Measurements from ENCODE around the gene NUP133. TPM values are rescaled to one million over a fixed set of nuclear protein-coding genes. Genes with fewer than 3 reads are reported as not detected.
"Not testable (repeated sequence)": the region's sequence is repeated elsewhere in the genome, so short reads cannot be mapped to it uniquely, and the experiment has no call there.

The NUP133 gene
- total RNA-seq, 2 experiments from 2014 or later = 42.9 to 47.8 TPM

DNA sequence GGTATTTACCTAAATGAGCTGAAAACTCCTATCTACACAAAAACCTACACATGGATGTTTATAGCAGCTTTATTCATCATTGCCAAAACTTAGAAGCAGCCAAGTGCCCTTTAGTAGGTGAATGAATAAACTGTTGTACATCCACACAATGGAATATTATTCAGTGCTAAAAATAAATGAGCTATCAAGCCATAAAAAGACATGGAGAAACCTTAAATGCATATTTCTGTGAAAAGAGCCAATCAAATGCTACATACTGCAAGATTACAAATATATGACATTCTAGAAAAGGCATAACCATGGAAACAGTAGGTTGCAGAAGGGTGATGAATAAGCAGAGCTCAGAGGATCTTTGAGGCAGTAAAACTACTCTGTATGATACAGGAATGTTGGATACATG, 27.1 kb upstream of the NUP133 start:
- no peak overlapping the region for H3K27ac Mint-ChIP-seq
- no peak for DNase-seq
- no peaks in the 10 kb centered on the region for H3K27me3 Mint-ChIP-seq
- no peaks in the 10 kb centered on the region for H3K9me3 Mint-ChIP-seq
- no peak for ATAC-seq (ENCODE audit: low read depth)
- POLR2A ChIA-PET = no interaction called here
- H3K36me3 Mint-ChIP-seq = peaks cover 36% of the 10 kb centered on the region
- H3K4me3 Mint-ChIP-seq = no peak overlapping the region
- peaks cover 9% of the 10 kb centered on the region for H3K4me1 Mint-ChIP-seq

DNA sequence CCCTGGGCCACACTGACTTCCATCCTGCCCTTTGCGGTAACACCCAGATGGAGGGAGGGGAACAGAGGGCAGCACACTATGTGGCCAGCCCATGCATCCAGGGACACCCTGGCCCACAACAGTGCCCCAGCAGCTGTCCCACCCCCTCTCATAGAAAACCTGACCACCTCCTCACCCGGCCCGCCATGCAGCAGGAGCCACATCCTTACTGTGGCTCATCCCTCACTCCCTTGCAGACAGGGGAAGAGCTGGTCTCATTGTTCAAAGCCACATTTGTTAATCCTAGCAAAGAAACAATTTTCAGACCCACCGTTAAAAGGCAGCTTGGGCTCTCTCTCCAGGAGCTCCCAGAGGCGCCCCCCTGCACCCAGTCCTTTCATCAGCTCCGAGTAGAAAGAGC, 23.2 kb upstream of the NUP133 start:
- Mint-ChIP-seq H3K36me3 (peaks cover 27% of the 10 kb centered on the region), H3K27me3 (no peaks in the 10 kb centered on the region), H3K4me1 (peaks cover 2% of the 10 kb centered on the region), H3K27ac (no peak overlapping the region), H3K9me3 (no peaks in the 10 kb centered on the region), H3K4me3 (no peak overlapping the region)
- ATAC-seq (ENCODE audit: low read depth) = no peak
- POLR2A ChIA-PET = interaction anchor here (0.6 to 0.8 kb wide), 2 partner anchors 14 to 78 kb away, joined by 3 to 4 read pairs; no protein-coding TSS in a partner anchor
- no peak for DNase-seq

DNA sequence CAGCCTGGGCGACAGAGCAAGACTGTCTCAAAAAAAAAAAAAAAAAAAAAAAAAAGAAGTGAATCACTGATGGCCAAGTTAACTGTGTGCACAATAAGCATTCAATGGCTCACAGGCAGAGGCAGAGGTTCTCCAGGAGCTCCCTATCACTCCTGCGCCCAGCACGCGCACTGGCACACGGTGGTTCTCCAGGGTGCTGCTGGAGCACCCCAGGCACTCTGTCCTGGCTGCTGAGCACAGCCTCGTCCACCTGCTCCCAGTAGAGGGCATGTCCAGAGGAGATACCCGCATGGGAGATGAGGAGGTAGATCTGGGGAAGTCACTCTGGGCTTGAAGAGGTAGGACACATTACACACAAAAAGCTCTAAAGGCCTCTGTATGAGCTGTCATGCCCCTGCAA, 21.5 kb upstream of the NUP133 start:
- POLR2A ChIA-PET = interaction anchor here (0.9 to 1.2 kb wide), 3 partner anchors 22 to 99 kb away, joined by 3 to 8 read pairs (median 4); partner anchors contain the start of gene NUP133
- Mint-ChIP-seq H3K9me3 (no peaks in the 10 kb centered on the region), H3K4me1 (peaks cover 2% of the 10 kb centered on the region), H3K36me3 (peaks cover 28% of the 10 kb centered on the region), H3K27ac (no peak overlapping the region), H3K27me3 (no peaks in the 10 kb centered on the region), H3K4me3 (no peak overlapping the region)
- DNase-seq (no peak), ATAC-seq (ENCODE audit: low read depth) (no peak)

DNA sequence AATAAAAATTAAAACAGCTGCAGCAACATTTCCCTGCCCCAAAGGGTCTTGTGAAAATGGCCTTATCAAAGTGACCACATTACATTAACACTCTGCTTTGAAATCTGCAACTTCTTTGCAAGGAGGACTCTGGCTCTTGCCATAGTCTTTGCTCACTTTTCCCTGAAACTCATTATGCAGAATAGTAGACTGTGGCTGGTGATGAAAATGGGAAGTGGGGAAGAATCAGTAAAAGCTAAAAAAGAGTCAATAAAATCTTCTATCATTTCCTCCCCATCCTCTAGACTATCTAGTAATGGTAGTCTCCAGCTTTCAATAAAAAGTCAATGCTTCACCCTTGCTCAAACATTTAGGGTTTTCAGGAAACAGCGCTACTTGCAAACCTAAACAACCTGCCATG, 18.6 kb upstream of the NUP133 start:
- Mint-ChIP-seq H3K4me3 (no peak overlapping the region), H3K9me3 (no peaks in the 10 kb centered on the region), H3K27me3 (no peaks in the 10 kb centered on the region), H3K36me3 (peaks cover 20% of the 10 kb centered on the region), H3K27ac (no peak overlapping the region), H3K4me1 (peaks cover 7% of the 10 kb centered on the region)
- ATAC-seq (ENCODE audit: low read depth) (no peak), DNase-seq (no peak)
- POLR2A ChIA-PET = interaction anchor here (1.0 kb wide), 1 partner anchor 19 kb away, joined by 3 read pairs; the partner anchor contains the start of gene NUP133

DNA sequence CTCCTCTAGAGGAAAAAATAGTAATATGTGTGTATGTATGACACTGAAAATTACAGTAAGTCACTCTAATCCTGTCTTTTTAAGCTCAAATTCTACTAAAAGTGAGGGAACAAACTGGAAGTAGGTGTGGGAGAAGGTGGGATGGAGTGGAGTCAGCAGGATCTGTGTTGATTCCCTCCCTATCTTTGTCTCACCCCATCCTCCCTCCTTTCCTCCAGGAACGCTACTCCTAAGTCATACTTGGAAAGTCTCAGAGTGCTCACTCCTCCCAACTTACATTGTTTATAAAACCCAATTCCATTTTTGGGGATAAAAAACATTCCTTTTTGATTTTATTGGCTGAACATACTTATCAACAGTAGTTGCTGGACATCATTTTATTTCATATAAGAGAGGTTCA, 14.9 kb upstream of the NUP133 start:
- H3K4me3 Mint-ChIP-seq = no peak overlapping the region
- H3K27ac Mint-ChIP-seq = no peak overlapping the region
- no peaks in the 10 kb centered on the region for H3K27me3 Mint-ChIP-seq
- no peak for ATAC-seq (ENCODE audit: low read depth)
- peaks cover 22% of the 10 kb centered on the region for H3K36me3 Mint-ChIP-seq
- POLR2A ChIA-PET = no interaction called here
- peaks cover 7% of the 10 kb centered on the region for H3K4me1 Mint-ChIP-seq
- DNase-seq = no peak
- H3K9me3 Mint-ChIP-seq = no peaks in the 10 kb centered on the region

DNA sequence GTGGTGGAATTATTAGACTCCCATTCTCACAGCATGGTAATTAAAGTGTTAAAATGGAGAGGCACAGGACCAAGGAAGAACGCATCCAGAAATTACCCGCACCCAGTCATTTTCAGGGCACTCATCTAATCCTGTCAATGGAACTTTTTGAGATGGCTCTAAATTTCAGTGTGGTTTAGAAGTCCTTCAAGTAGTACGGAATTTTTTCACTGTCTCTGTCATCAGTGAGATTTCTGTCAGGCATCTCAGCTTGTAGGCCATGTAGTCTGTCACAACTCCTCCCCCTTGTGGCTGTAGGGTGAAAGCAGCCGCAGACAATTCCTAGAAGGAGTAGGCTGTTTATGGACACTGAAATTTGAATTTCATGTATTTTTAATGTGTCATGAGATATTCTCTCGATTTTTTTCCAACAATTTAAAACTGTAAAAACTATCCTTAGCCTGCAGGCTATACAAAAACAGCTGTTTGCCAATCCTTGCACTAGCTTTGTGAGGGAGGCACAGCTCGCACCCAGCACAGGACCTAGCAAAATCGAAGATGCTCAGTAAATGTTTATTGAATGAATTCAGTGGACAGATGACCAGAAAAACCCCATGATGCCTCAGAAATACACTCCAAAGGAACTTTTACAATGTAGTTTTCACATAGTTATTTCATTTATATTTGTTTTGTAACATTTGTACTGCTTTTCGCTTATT, 6.6 kb upstream of the NUP133 start:
- peaks cover 10% of the 10 kb centered on the region for H3K4me1 Mint-ChIP-seq

DNA sequence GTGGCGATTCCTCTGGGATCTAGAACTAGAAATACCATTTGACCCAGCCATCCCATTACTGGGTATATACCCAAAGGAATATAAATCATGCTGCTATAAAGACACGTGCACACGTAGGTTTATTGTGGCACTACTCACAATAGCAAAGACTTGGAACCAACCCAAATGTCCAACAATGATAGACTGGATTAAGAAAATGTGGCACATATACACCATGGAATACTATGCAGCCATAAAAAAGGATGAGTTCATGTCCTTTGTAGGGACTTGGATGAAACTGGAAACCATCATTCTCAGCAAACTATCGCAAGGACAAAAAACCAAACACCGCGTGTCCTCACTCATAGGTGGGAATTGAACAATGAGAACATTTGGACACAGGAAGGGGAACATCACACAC, 3.5 kb upstream of the NUP133 start:
- H3K27ac Mint-ChIP-seq; H3K27me3 Mint-ChIP-seq; H3K36me3 Mint-ChIP-seq; DNase-seq; POLR2A ChIA-PET; ATAC-seq (ENCODE audit: low read depth); H3K9me3 Mint-ChIP-seq; H3K4me3 Mint-ChIP-seq: not testable (repeated sequence)
- H3K4me1 Mint-ChIP-seq = peaks cover 22% of the 10 kb centered on the region

More for the DNA sequence above, 6.6 kb upstream of the NUP133 start:
- ATAC-seq (ENCODE audit: low read depth) (peak; percentile 84), DNase-seq (no peak)
- no peak overlapping the region for H3K27ac Mint-ChIP-seq
- peaks cover 4% of the 10 kb centered on the region for H3K36me3 Mint-ChIP-seq
- POLR2A ChIA-PET = no interaction called here
- no peaks in the 10 kb centered on the region for H3K27me3 Mint-ChIP-seq
- no peak overlapping the region for H3K4me3 Mint-ChIP-seq
- H3K9me3 Mint-ChIP-seq = no peaks in the 10 kb centered on the region

DNA sequence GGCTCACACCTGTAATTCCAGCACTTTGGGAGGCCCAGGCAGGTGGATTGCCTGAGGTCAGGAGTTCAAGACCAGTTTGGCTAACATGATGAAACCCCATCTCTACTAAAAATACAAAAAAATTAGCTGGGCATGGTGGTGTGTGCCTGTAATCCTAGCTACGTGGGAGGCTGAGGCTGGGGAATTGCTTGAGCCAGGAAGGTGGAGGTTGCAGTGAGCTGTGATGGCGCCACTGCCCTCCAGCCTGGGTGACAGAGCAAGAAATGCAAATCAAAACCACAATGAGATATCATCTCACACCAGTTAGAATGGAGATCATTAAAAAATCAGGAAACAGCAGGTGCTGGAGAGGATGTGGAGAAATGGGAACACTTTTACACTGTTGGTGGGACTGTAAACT, 3.1 kb upstream of the NUP133 start:
- H3K4me3 Mint-ChIP-seq; POLR2A ChIA-PET; H3K27ac Mint-ChIP-seq; DNase-seq; ATAC-seq (ENCODE audit: low read depth); H3K36me3 Mint-ChIP-seq; H3K27me3 Mint-ChIP-seq; H3K9me3 Mint-ChIP-seq: not testable (repeated sequence)
- peaks cover 23% of the 10 kb centered on the region for H3K4me1 Mint-ChIP-seq

DNA sequence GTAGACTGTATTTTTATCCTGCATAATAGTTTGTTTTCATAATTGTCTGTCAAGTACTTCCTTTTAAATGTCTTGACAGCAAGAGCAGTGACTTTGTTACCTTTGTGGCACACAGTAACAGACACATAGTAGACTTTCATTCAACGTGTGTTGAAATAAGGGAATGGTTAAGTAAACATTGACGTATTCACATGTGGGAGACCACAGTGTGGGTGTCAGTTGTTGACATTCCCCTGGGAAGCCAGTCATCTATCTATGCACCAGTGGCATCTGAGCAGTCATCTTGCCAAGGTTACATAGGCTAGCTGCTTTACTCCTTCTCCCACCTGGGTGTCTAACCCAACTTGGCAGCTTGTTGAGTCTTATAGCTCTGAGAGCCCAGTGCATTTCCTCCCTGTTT, 1.4 kb upstream of the NUP133 start:
- no peaks in the 10 kb centered on the region for H3K9me3 Mint-ChIP-seq
- ATAC-seq (ENCODE audit: low read depth) (no peak), DNase-seq (no peak)
- H3K27ac Mint-ChIP-seq = peak overlapping the region; percentile 95
- H3K27me3 Mint-ChIP-seq = no peaks in the 10 kb centered on the region
- H3K4me3 Mint-ChIP-seq = peak overlapping the region; percentile 90
- peaks cover 3% of the 10 kb centered on the region for H3K36me3 Mint-ChIP-seq
- POLR2A ChIA-PET = interaction anchor here (2.4 kb wide), 1 partner anchor 48 kb away, joined by 18 read pairs; the partner anchor contains the start of gene ABCB10
- peaks cover 24% of the 10 kb centered on the region for H3K4me1 Mint-ChIP-seq

DNA sequence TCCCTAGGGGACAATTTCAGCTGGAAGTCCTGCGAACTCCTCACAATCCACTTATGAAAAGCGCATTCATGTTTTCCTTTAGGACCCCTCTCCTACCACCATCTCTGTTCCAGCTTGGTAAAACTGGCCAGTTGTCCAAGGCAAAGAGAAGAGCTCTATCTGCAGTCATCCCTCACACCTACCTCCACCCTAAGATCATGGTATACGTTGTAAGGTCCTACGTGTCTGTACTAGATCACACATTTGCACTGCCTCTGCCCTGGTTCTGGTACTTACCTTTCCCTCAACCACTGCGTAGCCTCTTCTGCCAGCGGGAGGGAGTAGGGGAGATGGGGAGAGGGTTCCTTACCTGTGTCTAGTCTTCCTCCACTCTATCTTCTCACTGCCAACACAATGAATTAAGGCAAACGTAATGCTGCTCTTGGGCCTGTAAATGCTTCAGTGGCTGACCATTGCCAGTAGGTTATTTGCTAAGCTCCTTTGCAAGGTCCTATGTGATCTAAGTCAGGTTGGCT, 739 bp upstream of the NUP133 start:
- H3K4me3 Mint-ChIP-seq = peak overlapping the region; percentile 90
- POLR2A ChIA-PET = interaction anchor here (0.9 to 2.4 kb wide), 12 partner anchors 21 to 254 kb away, joined by 3 to 18 read pairs (median 5); partner anchors contain the start of genes ABCB10, TAF5L and URB2
- peaks cover 20% of the 10 kb centered on the region for H3K4me1 Mint-ChIP-seq
- no peak for ATAC-seq (ENCODE audit: low read depth)
- no peaks in the 10 kb centered on the region for H3K27me3 Mint-ChIP-seq
- no peaks in the 10 kb centered on the region for H3K9me3 Mint-ChIP-seq
- H3K36me3 Mint-ChIP-seq = peaks cover 3% of the 10 kb centered on the region
- H3K27ac Mint-ChIP-seq = peak overlapping the region; percentile 95
- DNase-seq = no peak

DNA sequence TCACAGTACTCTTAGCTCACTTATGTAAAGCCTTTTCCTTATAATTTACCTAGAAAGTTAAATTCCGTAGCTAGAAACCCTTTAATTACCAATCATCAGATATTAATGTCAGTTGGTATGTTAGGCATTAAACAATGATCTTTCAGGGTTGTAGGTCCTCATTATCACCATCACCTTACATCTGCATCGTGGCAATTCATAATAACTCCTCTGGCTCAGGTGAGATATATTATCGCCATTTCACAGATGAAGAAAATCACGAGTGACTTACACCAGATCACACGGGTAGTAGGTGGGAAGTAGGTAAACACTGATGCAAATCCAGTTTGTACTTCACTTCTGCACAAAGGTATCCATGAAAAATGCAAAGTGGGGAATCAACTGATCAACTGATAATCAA, 639 bp downstream of the NUP133 start:
- H3K4me3 Mint-ChIP-seq = peak overlapping the region; percentile 90
- H3K27ac Mint-ChIP-seq = peak overlapping the region; percentile 95
- peaks cover 20% of the 10 kb centered on the region for H3K4me1 Mint-ChIP-seq
- H3K36me3 Mint-ChIP-seq = peaks cover 3% of the 10 kb centered on the region
- no peaks in the 10 kb centered on the region for H3K27me3 Mint-ChIP-seq
- no peaks in the 10 kb centered on the region for H3K9me3 Mint-ChIP-seq
- ATAC-seq (ENCODE audit: low read depth) (no peak), DNase-seq (no peak)
- POLR2A ChIA-PET = interaction anchor here (1.0 to 2.4 kb wide), 11 partner anchors 11 to 252 kb away, joined by 3 to 18 read pairs (median 4); partner anchors contain the start of genes ABCB10, TAF5L and URB2

DNA sequence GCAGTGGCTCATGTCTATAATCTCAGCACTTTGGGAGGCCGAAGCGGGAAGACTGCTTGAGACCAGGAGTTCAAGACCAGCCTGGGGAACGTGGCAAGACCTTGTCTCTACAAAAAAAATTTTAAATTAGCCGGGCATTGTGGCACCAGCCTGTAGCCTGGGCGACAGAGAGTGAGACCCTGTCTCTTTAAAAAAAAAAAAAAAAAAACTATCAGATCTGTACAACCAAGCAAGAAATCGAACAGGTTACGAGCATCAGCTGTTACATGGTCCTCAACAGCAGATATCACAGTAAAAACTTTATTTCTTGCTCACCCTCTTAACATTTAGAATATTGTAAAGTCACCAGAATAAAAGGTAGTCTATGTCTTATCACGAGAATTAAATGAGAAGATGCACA, 1.5 kb downstream of the NUP133 start:
- POLR2A ChIA-PET = interaction anchor here (0.7 kb wide), 1 partner anchor 23 kb away, joined by 3 read pairs; no protein-coding TSS in a partner anchor
- H3K36me3 Mint-ChIP-seq = peaks cover 3% of the 10 kb centered on the region
- ATAC-seq (ENCODE audit: low read depth) = no peak
- no peak for DNase-seq
- no peaks in the 10 kb centered on the region for H3K9me3 Mint-ChIP-seq
- peak overlapping the region; percentile 49 for H3K27ac Mint-ChIP-seq
- no peaks in the 10 kb centered on the region for H3K27me3 Mint-ChIP-seq
- peaks cover 20% of the 10 kb centered on the region for H3K4me1 Mint-ChIP-seq
- H3K4me3 Mint-ChIP-seq = peak overlapping the region; percentile 90

DNA sequence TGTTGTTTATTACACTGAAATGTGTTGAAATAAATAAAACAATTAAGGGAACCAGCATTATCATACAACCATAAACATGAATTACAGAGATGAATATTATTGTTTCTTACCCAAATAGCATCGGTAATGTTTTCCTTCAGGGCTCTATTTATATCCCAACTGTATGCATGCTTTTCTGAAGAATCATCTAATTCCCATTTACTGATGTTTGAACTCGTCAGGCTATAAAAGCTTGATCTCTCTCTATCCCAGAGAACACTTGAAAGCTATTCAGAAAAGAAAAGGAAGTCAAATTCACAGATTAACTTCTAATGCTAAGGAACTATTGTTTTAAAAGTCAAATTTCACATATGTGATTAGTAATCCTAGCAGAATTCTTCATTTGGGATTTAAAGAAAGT, 12.4 kb downstream of the NUP133 start:
- H3K4me1 Mint-ChIP-seq = no peaks in the 10 kb centered on the region
- ATAC-seq (ENCODE audit: low read depth) (no peak), DNase-seq (no peak)
- H3K4me3 Mint-ChIP-seq = no peak overlapping the region
- POLR2A ChIA-PET = interaction anchor here (1.0 kb wide), 1 partner anchor 12 kb away, joined by 3 read pairs; the partner anchor contains the start of gene NUP133
- peaks cover 15% of the 10 kb centered on the region for H3K36me3 Mint-ChIP-seq
- no peaks in the 10 kb centered on the region for H3K9me3 Mint-ChIP-seq
- H3K27ac Mint-ChIP-seq = no peak overlapping the region
- no peaks in the 10 kb centered on the region for H3K27me3 Mint-ChIP-seq

DNA sequence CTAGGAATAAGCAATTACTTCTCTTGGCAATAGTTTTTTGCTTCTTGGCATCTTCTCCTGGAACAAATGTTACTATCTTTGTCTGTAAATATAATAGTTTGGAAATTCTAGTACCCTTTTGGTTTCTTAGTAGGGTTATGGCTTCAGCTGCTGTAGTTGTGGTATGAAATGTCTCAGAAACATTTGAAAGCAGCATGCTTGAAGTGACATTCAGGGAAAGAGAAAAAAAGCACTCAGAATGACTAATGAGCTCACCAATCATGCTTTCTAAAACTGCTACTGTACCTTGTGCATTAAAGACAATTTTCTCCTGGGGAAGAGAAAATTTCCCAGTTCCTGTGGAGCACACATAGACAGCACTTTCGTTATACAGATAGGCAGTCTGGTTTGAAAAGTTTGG, 21.0 kb downstream of the NUP133 start:
- ATAC-seq (ENCODE audit: low read depth) (no peak), DNase-seq (no peak)
- POLR2A ChIA-PET = interaction anchor here (2.0 kb wide), 1 partner anchor 21 kb away, joined by 11 read pairs; the partner anchor contains the start of gene NUP133
- peaks cover 34% of the 10 kb centered on the region for H3K36me3 Mint-ChIP-seq
- H3K9me3 Mint-ChIP-seq = no peaks in the 10 kb centered on the region
- H3K27me3 Mint-ChIP-seq = no peaks in the 10 kb centered on the region
- no peak overlapping the region for H3K4me3 Mint-ChIP-seq
- peaks cover under 1% of the 10 kb centered on the region for H3K4me1 Mint-ChIP-seq
- no peak overlapping the region for H3K27ac Mint-ChIP-seq

All from activated naive CD8-positive, alpha-beta T cell treated with anti-CD3 and anti-CD28 coated beads, Interleukin-2, amount 10 ng/mL, durations not matched to agents 7 days and 5 days (primary cell).